MCF 10A (cell line): Measurements from ENCODE around the gene RBP3. TPM values are rescaled to one million over a fixed set of nuclear protein-coding genes. Genes with fewer than 3 reads are reported as not detected.

ENCODE experiments used
- BruUV-seq: library from RNA; stranded (reverse); fragments of 400-500 nt; replicated peaks from 2 replicates; lab custom pipeline; 2021; lab: Mats Ljungman, UMichigan
- CTCF ChIA-PET: fragments of 300-600 bp; sonication (Branson Sonifier 250); formaldehyde crosslinking; extraction: SDS; loops from one replicate; lab custom pipeline; 2021; ENCODE audit warnings: antibody characterized with exemption, inconsistent platforms; lab: Yijun Ruan, JAX
- POLR2A ChIA-PET: fragments of 300-600, 350-650 bp; sonication (Branson Sonifier 250); formaldehyde crosslinking; extraction: SDS; loops from one replicate; lab custom pipeline; 2020; ENCODE audit warnings: antibody characterized with exemption, inconsistent platforms; lab: Yijun Ruan, JAX
- DNase-seq: peaks from one replicate; pipeline ENCODE4 v3.0.0-alpha.2; 2018; ENCODE audit not compliant: unreplicated experiment
- H3K27ac Mint-ChIP-seq: one replicate; pipeline ENCODE4 v1.8.0; 2022; ENCODE audit warnings: mild to moderate bottlenecking, low read depth, mixed read lengths; ENCODE audit not compliant: unreplicated experiment
- H3K27me3 Mint-ChIP-seq: one replicate; pipeline ENCODE4 v1.8.0; 2022; ENCODE audit warnings: mixed read lengths; ENCODE audit not compliant: insufficient read depth, unreplicated experiment
- H3K36me3 Mint-ChIP-seq: one replicate; pipeline ENCODE4 v1.8.0; 2022; ENCODE audit warnings: mild to moderate bottlenecking, moderate library complexity, mixed read lengths; ENCODE audit not compliant: insufficient read depth, unreplicated experiment
- H3K4me1 Mint-ChIP-seq: one replicate; pipeline ENCODE4 v1.8.0; 2022; ENCODE audit warnings: mixed read lengths; ENCODE audit not compliant: insufficient read depth, unreplicated experiment
- H3K4me3 Mint-ChIP-seq: one replicate; pipeline ENCODE4 v1.8.0; 2022; ENCODE audit warnings: mild to moderate bottlenecking, moderate library complexity, mixed read lengths; ENCODE audit not compliant: unreplicated experiment
- H3K9me3 Mint-ChIP-seq: one replicate; pipeline ENCODE4 v1.8.0; 2022; ENCODE audit warnings: mixed read lengths; ENCODE audit not compliant: unreplicated experiment
- CTCF ChIP-seq: fragments of 200-600 bp; IDR thresholded peaks from one replicate; pipeline ENCODE4 v1.8.0; 2022; ENCODE audit warnings: antibody characterized with exemption, mild to moderate bottlenecking; ENCODE audit not compliant: unreplicated experiment
- intact Hi-C: fragments of 100-400 bp; cut with micrococcal nuclease; formaldehyde crosslinking; loops from 2 replicates; pipeline ENCODE4 v1.14.1; 2022
- total RNA-seq: library from RNA; stranded (reverse); gene quantifications from 2 replicates; pipeline ENCODE4 v1.2.3, GENCODE V29; 2022

Gene RBP3
- total RNA-seq, 1 experiment from 2014 or later, result not detected

GRCh38 chr10:47311932-47312662 is 36.1 kb upstream of the RBP3 start:
- H3K9me3 Mint-ChIP-seq, result no peaks in the 10 kb centered on the region
- DNase-seq, result peak; percentile 72
- POLR2A ChIA-PET, result interaction anchor here (0.7 to 1.4 kb wide), 3 partner anchors 264 to 287 kb away, joined by 3 to 9 read pairs (median 6); no protein-coding TSS in a partner anchor
- H3K4me1 Mint-ChIP-seq, result no peaks in the 10 kb centered on the region
- no peak overlapping the region for H3K27ac Mint-ChIP-seq
- H3K4me3 Mint-ChIP-seq, result no peak overlapping the region
- intact Hi-C loops, result loop anchor here (1.0 kb wide), 2 partner anchors 265 to 288 kb away; no protein-coding TSS in a partner anchor
- H3K36me3 Mint-ChIP-seq, result no peaks in the 10 kb centered on the region
- peaks cover 28% of the 10 kb centered on the region for H3K27me3 Mint-ChIP-seq
- no TSS peak for BruUV-seq
- TF ChIP-seq CTCF, result peak; percentile 97
- CTCF ChIA-PET, result interaction anchor here (0.6 to 14.1 kb wide), 40 partner anchors 8 to 767 kb away, joined by 3 to 233 read pairs (median 4); partner anchors contain the start of gene GDF10

DNA sequence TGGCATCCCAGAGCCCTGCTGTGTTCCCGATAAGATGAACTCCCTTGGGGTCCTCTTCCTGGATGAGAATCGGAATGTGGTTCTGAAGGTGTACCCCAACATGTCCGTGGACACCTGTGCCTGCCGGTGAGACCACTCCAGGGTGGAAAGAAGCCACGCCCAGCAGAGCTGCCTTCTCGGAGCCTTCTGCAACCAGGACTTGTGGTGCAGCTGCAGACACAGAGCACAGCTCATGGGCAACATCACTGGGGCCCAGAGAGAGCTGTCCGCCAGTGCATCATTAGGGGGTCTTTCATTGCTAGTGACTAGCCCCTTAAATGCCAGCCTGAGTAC is 35.5 kb upstream of the RBP3 start:
- BruUV-seq, result no TSS peak
- Mint-ChIP-seq H3K4me3 (no peak overlapping the region), H3K27me3 (peaks cover 23% of the 10 kb centered on the region), H3K9me3 (no peaks in the 10 kb centered on the region), H3K4me1 (no peaks in the 10 kb centered on the region), H3K27ac (no peak overlapping the region), H3K36me3 (no peaks in the 10 kb centered on the region)
- POLR2A ChIA-PET, result interaction anchor here (1.0 to 1.4 kb wide), 2 partner anchors 265 to 288 kb away, joined by 6 to 9 read pairs; no protein-coding TSS in a partner anchor
- TF ChIP-seq CTCF, result no peak
- CTCF ChIA-PET, result interaction anchor here (0.6 to 14.1 kb wide), 20 partner anchors 8 to 319 kb away, joined by 3 to 233 read pairs (median 6); no protein-coding TSS in a partner anchor
- no peak for DNase-seq
- intact Hi-C loops, result loop anchor here (1.0 kb wide), 2 partner anchors 265 to 288 kb away; no protein-coding TSS in a partner anchor

GRCh38 chr10:47314416-47314970 is 33.7 kb upstream of the RBP3 start:
- BruUV-seq, result no TSS peak
- intact Hi-C loops, result no loop called here
- H3K27ac Mint-ChIP-seq, result no peak overlapping the region

More at GRCh38 chr10:47314416-47314970, 33.7 kb upstream of the RBP3 start:
- DNase-seq, result no peak
- H3K4me3 Mint-ChIP-seq, result no peak overlapping the region
- peaks cover 5% of the 10 kb centered on the region for H3K4me1 Mint-ChIP-seq
- H3K9me3 Mint-ChIP-seq, result no peaks in the 10 kb centered on the region
- H3K36me3 Mint-ChIP-seq, result no peaks in the 10 kb centered on the region
- ChIA-PET POLR2A (interaction anchor here (0.9 kb wide), 1 partner anchor 69 kb away, joined by 3 read pairs; the partner anchor contains the start of gene ZNF488), CTCF (interaction anchor here (0.6 to 14.1 kb wide), 8 partner anchors 9 to 288 kb away, joined by 3 to 233 read pairs (median 4); no protein-coding TSS in a partner anchor)
- no peak for TF ChIP-seq CTCF
- peaks cover 4% of the 10 kb centered on the region for H3K27me3 Mint-ChIP-seq
